OCI-LY7 (cell line): ENCODE results near the gene SLC13A1. TPM values are rescaled to one million over a fixed set of nuclear protein-coding genes. Genes with fewer than 3 reads are reported as not detected.

ENCODE experiments used
- BruUV-seq: library from RNA; stranded (reverse); fragments of 400-500 nt; replicated peaks from 2 replicates; lab custom pipeline; 2021; lab: Mats Ljungman, UMichigan
- CTCF ChIA-PET: fragments of 300-600 bp; sonication (Branson Sonifier 250); formaldehyde crosslinking; loops from one replicate; lab custom pipeline; 2022; ENCODE audit warnings: antibody characterized with exemption; ENCODE audit not compliant: unreplicated experiment; lab: Charles Lee
- POLR2A ChIA-PET: fragments of 300-600 bp; sonication (Branson Sonifier 250); formaldehyde crosslinking; loops from one replicate; lab custom pipeline; 2022; ENCODE audit warnings: antibody characterized with exemption; lab: Charles Lee
- DNase-seq: peaks from one replicate; pipeline ENCODE4 v3.0.0-alpha.2; 2015; ENCODE audit warnings: low spot score
- H2AFZ ChIP-seq: fragments of 200-600 bp; sonication (generic), shearing (Covaris generic); 2 replicates; pipeline ENCODE4 v1.6.1; 2014; ENCODE audit warnings: mild to moderate bottlenecking, antibody characterized with exemption, low read length, moderate library complexity
- H3K27ac ChIP-seq: fragments of 200-600 bp; sonication (generic); 2 replicates; pipeline ENCODE4 v1.5.1; 2014; ENCODE audit warnings: mixed run types, low read depth, mild to moderate bottlenecking, moderate library complexity, low read length, inconsistent platforms; ENCODE audit not compliant: poor library complexity, severe bottlenecking
- H3K36me3 ChIP-seq: fragments of 200-600 bp; sonication (generic); 2 replicates; pipeline ENCODE4 v1.6.1; 2014; ENCODE audit warnings: mild to moderate bottlenecking, antibody characterized with exemption, low read length, moderate library complexity, mixed read lengths; ENCODE audit not compliant: insufficient read depth
- H3K4me1 ChIP-seq: fragments of 200-600 bp; sonication (generic); 2 replicates; pipeline ENCODE4 v1.5.1; 2014; ENCODE audit warnings: mild to moderate bottlenecking, low read length; ENCODE audit not compliant: insufficient read depth, poor library complexity, severe bottlenecking
- H3K4me2 ChIP-seq: fragments of 200-600 bp; sonication (generic); 2 replicates; pipeline ENCODE4 v1.6.1; 2014; ENCODE audit warnings: mild to moderate bottlenecking, low read length
- H3K4me3 ChIP-seq: fragments of 200-600 bp; sonication (generic); 2 replicates; pipeline ENCODE4 v1.5.1; 2014; ENCODE audit warnings: mild to moderate bottlenecking, low read depth, low read length; ENCODE audit not compliant: poor library complexity, severe bottlenecking
- H3K79me2 ChIP-seq: fragments of 200-600 bp; sonication (generic); 2 replicates; pipeline ENCODE4 v1.6.1; 2016; ENCODE audit warnings: low read depth, mild to moderate bottlenecking, low read length, moderate library complexity, mixed read lengths; ENCODE audit not compliant: insufficient read depth
- H3K9me2 ChIP-seq: fragments of 200-600 bp; sonication (generic); 2 replicates; pipeline ENCODE4 v1.6.1; 2016; ENCODE audit warnings: mild to moderate bottlenecking, low read length, mixed read lengths; ENCODE audit not compliant: insufficient read depth
- H3K9me3 ChIP-seq: fragments of 200-600 bp; sonication (generic); 2 replicates; pipeline ENCODE4 v1.6.1; 2014; ENCODE audit warnings: mild to moderate bottlenecking, mixed run types, low read length, mixed read lengths
- H4K20me1 ChIP-seq: fragments of 200-600 bp; sonication (generic); 2 replicates; pipeline ENCODE4 v1.6.1; 2014; ENCODE audit warnings: mild to moderate bottlenecking, antibody characterized with exemption, low read length, moderate library complexity, mixed read lengths; ENCODE audit not compliant: insufficient read depth
- EZH2phosphoT487 ChIP-seq: fragments of 200-600 bp; sonication (generic); IDR thresholded peaks from 2 replicates; pipeline ENCODE4 v1.6.1; 2018; ENCODE audit warnings: low read depth, borderline replicate concordance, mild to moderate bottlenecking, mixed run types, antibody characterized with exemption, low read length, moderate library complexity, mixed read lengths
- intact Hi-C: fragments of 100-400 bp; cut with micrococcal nuclease; formaldehyde crosslinking; loops from one replicate; pipeline ENCODE4 v1.10.0; 2022; ENCODE audit not compliant: unreplicated experiment
- total RNA-seq, 2 experiments: library from RNA; depleted of rRNA in 1 of 2; stranded (reverse); fragments of >200 nt in 1 of 2; shearing (Covaris generic) in 1 of 2; gene quantifications; 2 replicates each; pipeline ENCODE4 v1.2.3, GENCODE V29; 2014 to 2022
- TF ChIP-seq, protein P1 (sequence below): fragments of 200-600 bp; sonication (generic); conservative IDR thresholded peaks from 2 replicates; pipeline ENCODE4 v1.5.1; 2014; ENCODE audit warnings: mild to moderate bottlenecking, antibody characterized with exemption, low read length, moderate library complexity, mixed read lengths

SLC13A1 gene
- total RNA-seq, 2 experiments from 2014 or later = not detected

DNA sequence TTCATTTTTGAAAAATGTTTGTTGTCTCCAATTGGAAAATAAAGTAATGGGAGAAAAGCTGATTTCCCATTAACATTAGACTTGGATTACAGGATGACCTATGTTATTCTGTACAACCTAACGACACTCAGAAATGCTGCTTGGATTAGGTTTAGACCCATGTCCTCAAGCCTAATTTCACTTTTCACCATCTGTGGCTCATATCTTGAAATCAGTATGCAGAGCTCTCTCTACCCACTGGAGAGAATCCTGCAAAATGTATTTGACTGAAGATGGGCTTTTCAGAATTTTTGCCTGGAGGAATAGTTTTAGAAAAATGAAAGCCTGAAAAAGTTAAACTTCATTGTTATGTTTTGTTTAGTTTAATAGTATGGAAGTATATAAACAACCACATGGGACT, 63.8 kb downstream of the SLC13A1 start:
- ChIA-PET CTCF (no interaction called here), POLR2A (no interaction called here)
- intact Hi-C loops = no loop called here
- Histone ChIP-seq H3K27ac (no peak overlapping the region), H3K4me2 (no peak overlapping the region), H3K9me3 (no peaks in the 10 kb centered on the region), H4K20me1 (no peaks in the 10 kb centered on the region), H3K9me2 (no peaks in the 10 kb centered on the region), H3K4me3 (no peak overlapping the region), H3K79me2 (no peaks in the 10 kb centered on the region), H3K36me3 (no peaks in the 10 kb centered on the region), H2AFZ (no peak overlapping the region), H3K4me1 (no peaks in the 10 kb centered on the region)
- no TSS peak for BruUV-seq
- DNase-seq = no peak
- no peak for TF ChIP-seq EZH2phosphoT487
- TF ChIP-seq, protein P1, sequence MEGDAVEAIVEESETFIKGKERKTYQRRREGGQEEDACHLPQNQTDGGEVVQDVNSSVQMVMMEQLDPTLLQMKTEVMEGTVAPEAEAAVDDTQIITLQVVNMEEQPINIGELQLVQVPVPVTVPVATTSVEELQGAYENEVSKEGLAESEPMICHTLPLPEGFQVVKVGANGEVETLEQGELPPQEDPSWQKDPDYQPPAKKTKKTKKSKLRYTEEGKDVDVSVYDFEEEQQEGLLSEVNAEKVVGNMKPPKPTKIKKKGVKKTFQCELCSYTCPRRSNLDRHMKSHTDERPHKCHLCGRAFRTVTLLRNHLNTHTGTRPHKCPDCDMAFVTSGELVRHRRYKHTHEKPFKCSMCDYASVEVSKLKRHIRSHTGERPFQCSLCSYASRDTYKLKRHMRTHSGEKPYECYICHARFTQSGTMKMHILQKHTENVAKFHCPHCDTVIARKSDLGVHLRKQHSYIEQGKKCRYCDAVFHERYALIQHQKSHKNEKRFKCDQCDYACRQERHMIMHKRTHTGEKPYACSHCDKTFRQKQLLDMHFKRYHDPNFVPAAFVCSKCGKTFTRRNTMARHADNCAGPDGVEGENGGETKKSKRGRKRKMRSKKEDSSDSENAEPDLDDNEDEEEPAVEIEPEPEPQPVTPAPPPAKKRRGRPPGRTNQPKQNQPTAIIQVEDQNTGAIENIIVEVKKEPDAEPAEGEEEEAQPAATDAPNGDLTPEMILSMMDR = no peak

DNA sequence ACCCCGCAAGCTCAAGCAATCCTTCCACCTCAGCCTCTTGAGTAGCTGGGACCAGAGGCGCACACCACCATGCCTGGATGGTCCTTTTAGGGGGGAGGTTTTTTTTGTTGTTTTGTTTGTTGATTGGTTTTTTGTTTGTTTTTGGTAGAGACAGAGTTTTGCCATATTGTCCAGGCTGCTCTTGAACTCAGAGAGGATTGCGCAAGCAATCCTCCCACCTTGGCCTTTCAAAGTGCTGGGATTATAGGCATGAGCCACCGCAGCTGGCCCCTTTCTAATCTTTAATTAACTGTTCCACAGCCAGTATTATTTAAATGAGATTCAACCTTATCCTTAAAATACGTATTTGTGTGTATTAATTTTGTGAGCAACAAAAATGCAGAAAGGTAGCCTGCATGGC, 65.8 kb downstream of the SLC13A1 start:
- no peaks in the 10 kb centered on the region for H3K36me3 ChIP-seq
- H3K27ac ChIP-seq = no peak overlapping the region
- no peaks in the 10 kb centered on the region for H3K4me1 ChIP-seq
- TF ChIP-seq EZH2phosphoT487 = no peak
- TF ChIP-seq, protein P1 = no peak
- no TSS peak for BruUV-seq
- no peaks in the 10 kb centered on the region for H3K9me2 ChIP-seq
- H3K4me3 ChIP-seq = no peak overlapping the region
- no peaks in the 10 kb centered on the region for H3K9me3 ChIP-seq
- H3K4me2 ChIP-seq = no peak overlapping the region
- no peaks in the 10 kb centered on the region for H3K79me2 ChIP-seq
- no peak overlapping the region for H2AFZ ChIP-seq
- ChIA-PET POLR2A (interaction anchor here (0.6 kb wide), 1 partner anchor 329 kb away, joined by 3 read pairs; no protein-coding TSS in a partner anchor), CTCF (no interaction called here)
- H4K20me1 ChIP-seq = no peaks in the 10 kb centered on the region
- intact Hi-C loops = no loop called here
- DNase-seq = no peak

DNA sequence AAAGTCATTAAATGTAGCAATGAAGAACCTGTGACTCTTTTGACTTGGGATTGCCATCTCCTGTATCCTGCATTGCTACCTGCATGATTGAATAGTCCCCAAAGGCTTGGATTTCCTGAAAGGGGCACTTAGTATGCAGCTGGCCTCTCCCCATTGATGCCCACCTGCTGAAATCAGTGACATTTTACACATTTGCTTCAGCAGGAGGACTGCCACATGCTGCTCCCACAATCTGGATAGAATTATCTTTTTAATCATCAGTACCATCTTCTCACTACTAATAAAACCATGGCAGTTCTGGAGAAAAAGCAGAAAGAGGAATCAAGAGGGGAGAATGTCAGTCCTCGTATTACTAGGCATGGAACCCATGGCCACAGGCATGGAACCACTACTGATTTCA, 67.8 kb downstream of the SLC13A1 start:
- Histone ChIP-seq H3K79me2 (no peaks in the 10 kb centered on the region), H3K9me3 (no peaks in the 10 kb centered on the region), H2AFZ (no peak overlapping the region), H4K20me1 (no peaks in the 10 kb centered on the region), H3K4me2 (no peak overlapping the region), H3K4me1 (no peaks in the 10 kb centered on the region), H3K4me3 (no peak overlapping the region), H3K36me3 (no peaks in the 10 kb centered on the region), H3K9me2 (no peaks in the 10 kb centered on the region), H3K27ac (no peak overlapping the region)
- intact Hi-C loops = no loop called here
- no TSS peak for BruUV-seq
- DNase-seq = no peak
- no peak for TF ChIP-seq EZH2phosphoT487
- TF ChIP-seq, protein P1 = no peak
- CTCF ChIA-PET = no interaction called here
- POLR2A ChIA-PET = no interaction called here
